ENCODE results near the gene MAPK8IP3.
"Not testable (repeated sequence)": the region's sequence is repeated elsewhere in the genome, so short reads cannot be mapped to it uniquely, and the experiment has no call there.

MAPK8IP3 gene

DNA sequence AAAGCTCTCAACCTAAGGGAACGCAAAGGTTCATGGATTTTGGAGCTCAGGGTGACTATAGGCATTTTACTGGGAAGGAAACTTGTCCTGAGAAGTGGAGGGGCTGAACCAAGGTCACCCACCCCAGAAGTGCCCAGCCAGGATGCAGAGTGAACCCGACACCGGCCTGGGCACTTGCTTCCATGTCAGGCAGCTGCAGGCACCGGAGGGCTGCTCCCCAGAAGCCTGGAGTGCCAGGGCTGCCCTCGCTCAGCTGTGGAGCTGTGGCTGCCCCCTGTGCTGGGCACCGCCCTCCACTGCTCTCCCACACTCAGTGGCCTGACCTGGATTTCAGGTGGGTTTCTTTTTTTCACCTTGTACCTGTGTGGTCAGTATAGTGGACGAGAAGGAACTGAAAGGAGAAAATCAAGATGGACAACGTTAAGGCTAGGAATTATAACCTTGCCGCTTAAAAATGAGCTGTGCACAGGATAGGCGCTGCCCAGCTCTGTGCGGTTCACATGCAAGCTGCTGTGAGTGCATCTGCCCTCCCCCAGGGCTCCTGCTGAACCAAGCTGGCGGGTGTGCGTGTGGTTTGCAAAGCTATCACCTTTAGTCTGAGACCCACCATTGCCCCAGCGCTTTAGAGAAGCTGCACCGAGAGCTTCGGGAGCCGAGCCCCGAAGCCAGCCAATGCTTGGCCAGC lies 2.2 kb downstream of the MAPK8IP3 start:
- no peak for DNase-seq (ENCODE audit: low read depth, low spot score)
- no peak overlapping the region for H3K27ac ChIP-seq

DNA sequence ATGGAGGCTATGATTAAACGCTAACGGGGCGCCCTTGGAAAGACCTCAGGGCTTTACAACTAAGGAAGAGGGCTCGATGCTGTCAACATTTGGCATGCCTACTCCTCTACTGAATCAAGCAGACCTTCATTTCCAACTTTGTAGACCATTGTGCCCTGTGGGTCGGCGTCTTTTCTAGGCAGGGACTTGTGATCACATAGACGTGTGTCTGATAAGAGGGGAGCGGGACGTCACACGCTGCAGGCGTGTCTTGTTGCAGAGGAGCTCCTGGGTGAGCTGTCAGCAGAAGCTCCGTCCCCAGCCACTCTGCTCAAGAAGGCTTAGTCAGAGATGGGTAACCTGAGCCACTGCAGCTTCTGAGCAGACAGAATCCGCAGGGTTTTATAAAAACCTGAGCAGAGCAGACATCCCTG lies 2.8 kb downstream of the MAPK8IP3 start:
- no peak for DNase-seq (ENCODE audit: low read depth, low spot score)

GRCh38 chr16:1709356-1709755 lies 3.4 kb downstream of the MAPK8IP3 start:
- DNase-seq (ENCODE audit: low read depth, low spot score): no peak

More for the DNA sequence above, 2.8 kb downstream of the MAPK8IP3 start:
- no peak overlapping the region for H3K27ac ChIP-seq

DNA sequence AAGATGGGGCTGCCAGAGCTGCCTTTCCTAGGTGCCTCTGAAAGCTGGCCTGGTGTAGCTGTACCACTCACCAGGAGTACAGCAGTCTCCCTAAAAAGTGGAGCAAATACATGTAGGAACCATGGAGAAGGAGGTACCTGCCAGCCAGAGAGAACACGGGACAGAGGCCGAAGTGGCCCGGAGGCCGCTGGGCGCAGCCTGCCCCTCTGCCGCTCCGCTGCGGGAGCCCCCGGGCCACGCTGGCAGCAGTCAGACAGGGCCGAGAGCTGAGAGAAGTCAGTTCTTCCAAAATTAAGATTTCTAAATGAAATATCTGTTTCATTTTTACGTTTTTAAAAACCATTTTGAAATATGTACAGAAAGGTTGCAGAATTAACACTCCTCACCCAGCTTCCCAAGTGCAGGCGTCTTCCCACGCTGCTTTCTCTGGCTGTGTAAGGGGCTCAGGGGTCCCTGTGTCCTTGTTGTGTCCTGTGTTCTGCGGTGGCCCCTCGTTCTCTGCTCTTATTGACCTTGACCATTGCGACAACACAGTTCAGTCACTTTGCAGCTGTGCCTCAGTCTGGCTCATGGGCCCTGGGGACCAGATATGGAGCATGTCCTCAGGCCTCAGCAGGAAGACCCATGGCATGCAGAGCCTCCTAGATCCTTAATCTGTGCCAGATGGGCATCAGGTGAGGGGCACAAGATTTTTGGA lies 5.0 kb downstream of the MAPK8IP3 start:
- H3K27ac ChIP-seq: no peak overlapping the region
- no peak for DNase-seq (ENCODE audit: low read depth, low spot score)

More at GRCh38 chr16:1709356-1709755, 3.4 kb downstream of the MAPK8IP3 start:
- H3K27ac ChIP-seq: no peak overlapping the region

DNA sequence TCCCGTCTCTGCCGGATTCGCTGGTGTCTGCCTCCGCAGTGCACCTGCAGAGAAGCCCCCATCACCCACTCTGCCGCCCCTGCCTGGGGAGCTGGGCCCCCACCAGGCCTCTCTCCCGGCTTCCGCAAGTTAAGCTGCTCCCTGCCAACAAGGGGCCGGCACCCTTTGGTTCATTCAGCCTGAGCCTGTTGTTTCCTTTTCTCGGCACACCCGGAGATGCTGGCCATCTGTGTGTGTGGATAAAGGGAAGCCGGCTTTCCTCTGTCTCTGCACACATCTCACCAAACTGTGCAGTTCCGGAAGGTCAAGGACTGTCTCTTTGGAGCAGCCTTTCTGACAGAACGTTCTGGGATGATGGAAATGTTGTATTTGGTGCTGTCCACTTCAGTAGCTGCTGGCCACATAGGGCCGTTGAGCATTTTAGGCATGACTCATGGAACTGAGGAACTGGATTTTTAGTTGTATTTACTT lies 6.8 kb downstream of the MAPK8IP3 start:
- DNase-seq (ENCODE audit: low read depth, low spot score): no peak
- no peak overlapping the region for H3K27ac ChIP-seq

- no peak overlapping the region for H3K27ac ChIP-seq
- DNase-seq (ENCODE audit: low read depth, low spot score): no peak
Observed at GRCh38 chr16:1713331-1713730, 7.3 kb downstream of the MAPK8IP3 start.

- DNase-seq (ENCODE audit: low read depth, low spot score): no peak
- H3K27ac ChIP-seq: no peak overlapping the region
Observed at GRCh38 chr16:1713933-1714332, 7.9 kb downstream of the MAPK8IP3 start.

- no peak for DNase-seq (ENCODE audit: low read depth, low spot score)
Observed at GRCh38 chr16:1715220-1715619, 9.2 kb downstream of the MAPK8IP3 start.

GRCh38 chr16:1718236-1718635 lies 12.2 kb downstream of the MAPK8IP3 start:
- not testable (repeated sequence) for H3K27ac ChIP-seq; DNase-seq (ENCODE audit: low read depth, low spot score)

More at GRCh38 chr16:1715220-1715619, 9.2 kb downstream of the MAPK8IP3 start:
- no peak overlapping the region for H3K27ac ChIP-seq

GRCh38 chr16:1719559-1720229 lies 13.7 kb downstream of the MAPK8IP3 start:
- not testable (repeated sequence) for H3K27ac ChIP-seq; DNase-seq (ENCODE audit: low read depth, low spot score)

DNA sequence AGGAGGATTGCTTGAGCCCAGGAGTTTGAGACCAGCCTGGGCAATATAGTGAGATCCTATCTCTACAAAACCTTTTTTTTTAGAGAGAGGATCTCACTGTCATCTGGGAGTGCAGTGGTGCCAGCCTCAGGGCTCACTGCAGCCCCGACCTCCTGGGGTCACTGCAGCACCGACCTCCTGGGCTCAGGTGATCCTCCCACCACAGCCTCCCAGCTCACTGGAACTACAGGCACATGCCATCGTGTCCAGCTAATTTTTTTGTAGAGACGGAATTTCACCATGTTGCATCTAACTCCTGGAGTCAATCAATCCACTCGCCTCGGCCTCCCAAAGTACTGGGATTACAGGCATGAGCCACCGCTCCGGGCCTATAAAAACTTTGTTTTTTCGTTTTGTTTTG lies 15.4 kb downstream of the MAPK8IP3 start:
- H3K27ac ChIP-seq: peak overlapping the region; percentile 63
- DNase-seq (ENCODE audit: low read depth, low spot score): no peak

GRCh38 chr16:1723450-1724147 lies 17.6 kb downstream of the MAPK8IP3 start:
- DNase-seq (ENCODE audit: low read depth, low spot score): no peak
- peak overlapping the region; percentile 63 for H3K27ac ChIP-seq

GRCh38 chr16:1724491-1724890 lies 18.5 kb downstream of the MAPK8IP3 start:
- H3K27ac ChIP-seq: no peak overlapping the region

DNA sequence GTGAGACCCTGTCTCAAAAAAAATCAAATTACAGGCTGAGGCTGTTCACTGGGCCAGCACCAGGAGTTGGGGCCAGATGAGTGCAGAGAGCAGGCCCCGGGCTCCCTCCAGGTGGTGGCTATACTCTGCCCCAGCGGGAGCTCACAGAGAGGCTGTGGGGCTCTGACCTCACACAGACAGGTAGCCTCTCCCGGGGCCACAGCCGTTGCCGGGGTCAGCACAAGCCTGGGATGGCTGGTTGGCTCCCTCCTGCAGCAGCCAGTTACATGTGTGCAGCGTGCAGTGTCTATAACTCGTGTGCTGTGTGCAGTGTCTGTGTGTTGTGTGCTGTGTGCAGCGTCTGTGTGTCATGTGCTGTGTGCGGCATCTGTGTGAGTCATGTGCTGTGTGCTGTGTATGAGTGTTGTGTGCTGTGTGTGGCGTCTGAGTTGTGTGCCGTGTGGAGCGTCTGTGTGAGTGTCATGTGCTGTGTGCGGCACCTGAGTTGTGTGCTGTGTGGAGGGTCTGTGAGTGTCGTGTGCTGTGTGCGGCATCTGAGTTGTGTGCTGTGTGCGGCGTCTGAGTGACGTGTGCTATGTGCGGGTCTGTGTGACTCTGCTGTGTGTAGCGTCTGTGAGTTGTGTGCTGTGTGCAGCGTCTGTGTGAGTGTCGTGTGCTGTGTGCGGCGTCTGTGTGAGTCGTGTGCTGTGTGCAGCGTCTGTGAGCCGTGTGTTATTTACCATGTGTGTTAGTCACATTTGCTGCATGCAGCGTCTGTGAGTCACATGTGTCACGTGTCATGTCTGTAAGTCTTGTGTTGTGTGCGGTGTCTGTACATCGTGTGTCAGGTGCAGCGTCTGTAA lies 20.9 kb downstream of the MAPK8IP3 start:
- no peak for DNase-seq (ENCODE audit: low read depth, low spot score)
- no peak overlapping the region for H3K27ac ChIP-seq

More at GRCh38 chr16:1724491-1724890, 18.5 kb downstream of the MAPK8IP3 start:
- DNase-seq (ENCODE audit: low read depth, low spot score): no peak

DNA sequence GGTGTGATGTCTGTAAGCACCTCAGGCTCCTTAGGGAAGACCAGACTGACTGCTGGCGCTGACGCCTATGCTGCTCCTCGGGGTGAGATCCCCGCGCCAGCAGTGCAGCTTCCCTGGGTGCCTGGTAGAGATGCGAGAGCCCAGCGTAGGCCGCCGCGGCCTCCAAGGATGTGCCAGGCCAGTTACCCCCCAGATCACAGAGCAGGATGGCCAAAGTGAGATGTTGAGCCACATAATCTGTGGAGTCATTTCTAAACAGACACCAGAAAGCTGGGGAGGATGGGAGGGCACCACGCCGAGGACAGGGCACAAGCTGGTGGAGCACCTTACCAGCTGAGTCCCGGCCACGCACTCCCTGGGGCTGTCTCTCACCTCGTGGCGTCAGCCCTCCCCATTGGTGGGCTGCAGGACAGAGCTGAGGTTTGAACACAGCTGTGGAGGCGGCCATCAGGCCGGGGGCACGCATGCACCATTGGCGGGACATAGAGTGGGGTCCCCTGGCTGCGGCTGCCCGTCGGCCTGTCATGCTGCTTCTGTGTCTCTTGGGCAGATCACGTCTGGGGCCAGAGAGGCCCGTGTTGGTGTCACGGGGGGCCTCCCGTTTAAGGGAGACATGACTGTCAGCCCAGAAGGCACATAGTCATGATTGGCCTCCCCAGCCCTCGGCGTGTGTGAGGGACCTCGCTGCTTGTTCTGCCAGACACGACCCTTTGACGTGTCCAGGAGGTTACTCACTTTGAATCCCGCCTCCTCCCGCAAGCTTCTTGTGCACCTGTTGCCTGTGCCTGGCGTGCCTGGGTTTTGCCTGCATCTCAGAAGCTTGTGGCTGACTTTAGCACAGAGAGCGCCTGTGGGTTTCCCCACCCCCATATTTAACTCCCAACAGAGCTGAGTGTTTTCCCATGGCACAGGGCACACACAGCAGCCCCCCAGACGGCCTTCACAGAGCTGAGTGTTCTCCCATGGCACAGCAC lies 21.9 kb downstream of the MAPK8IP3 start:
- no peak overlapping the region for H3K27ac ChIP-seq
- DNase-seq (ENCODE audit: low read depth, low spot score): no peak

DNA sequence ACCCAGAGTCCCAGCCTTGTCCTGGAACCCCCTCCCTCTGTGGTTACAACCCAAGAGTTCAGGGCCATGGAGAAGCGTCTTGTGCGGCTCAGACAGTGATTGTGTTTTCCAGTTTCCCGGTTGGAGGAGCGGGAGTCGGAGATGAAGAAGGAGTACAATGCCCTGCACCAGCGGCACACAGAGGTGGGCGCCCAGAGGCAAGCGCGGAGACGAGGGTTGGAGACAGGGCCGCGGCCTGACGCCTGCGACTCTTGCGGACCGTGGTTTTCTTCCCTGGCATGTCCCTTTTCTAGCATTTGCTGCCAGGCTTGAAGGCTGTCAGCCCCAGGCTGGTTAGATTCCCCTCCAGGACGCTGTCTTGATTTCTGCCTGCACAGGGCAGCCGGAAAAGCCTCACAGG lies 23.0 kb downstream of the MAPK8IP3 start:
- no peak overlapping the region for H3K27ac ChIP-seq
- no peak for DNase-seq (ENCODE audit: low read depth, low spot score)

DNA sequence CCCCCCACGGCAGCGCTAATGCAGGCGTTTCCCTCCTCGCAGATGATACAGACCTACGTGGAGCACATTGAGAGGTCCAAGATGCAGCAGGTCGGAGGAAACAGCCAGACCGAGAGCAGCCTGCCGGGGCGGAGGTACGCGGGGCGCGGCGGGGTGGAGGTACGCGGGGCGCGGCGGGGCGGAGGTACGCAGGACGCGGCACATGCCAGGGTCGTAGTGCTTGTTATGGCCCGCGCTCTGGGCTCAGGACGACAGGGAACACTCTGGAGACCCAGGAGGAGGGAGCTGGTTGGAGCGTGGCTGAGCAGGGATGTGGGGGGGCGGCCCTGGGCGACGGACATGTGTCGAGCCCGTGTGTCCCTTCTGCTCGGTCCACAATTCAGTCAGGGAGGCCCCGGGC lies 23.4 kb downstream of the MAPK8IP3 start:
- DNase-seq (ENCODE audit: low read depth, low spot score): no peak
- no peak overlapping the region for H3K27ac ChIP-seq

GRCh38 chr16:1731073-1731472 lies 25.1 kb downstream of the MAPK8IP3 start:
- no peak overlapping the region for H3K27ac ChIP-seq
- no peak for DNase-seq (ENCODE audit: low read depth, low spot score)

Data from epithelial cell of prostate (primary cell).